Central memory CD4-positive, alpha-beta T cell (primary cell): ENCODE results near the gene LRRC43.

Source experiments
- DNase-seq: peaks from one replicate; pipeline ENCODE4 v3.0.0; 2022

Gene LRRC43

DNA sequence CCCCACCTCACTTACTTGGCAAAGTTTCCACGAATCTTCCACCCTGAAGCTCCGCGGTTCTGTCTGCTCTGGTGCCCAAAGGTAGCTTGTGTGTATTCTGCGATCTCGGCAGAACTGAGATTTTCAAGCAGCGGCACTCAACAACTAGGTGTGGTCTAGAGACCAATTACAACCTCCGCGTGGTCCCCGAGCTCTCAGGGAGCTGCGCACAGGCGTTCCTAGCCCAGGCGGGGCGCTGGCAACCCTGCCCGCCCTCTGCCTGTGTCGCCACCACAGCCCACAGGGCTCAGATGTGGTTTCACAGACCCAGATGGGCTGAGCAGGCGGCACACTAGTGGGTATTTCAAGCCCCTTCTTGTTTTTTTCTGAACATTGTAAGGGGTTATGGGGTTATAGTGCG, 44.4 kb downstream of the LRRC43 start:
- peak; percentile 52 for DNase-seq

DNA sequence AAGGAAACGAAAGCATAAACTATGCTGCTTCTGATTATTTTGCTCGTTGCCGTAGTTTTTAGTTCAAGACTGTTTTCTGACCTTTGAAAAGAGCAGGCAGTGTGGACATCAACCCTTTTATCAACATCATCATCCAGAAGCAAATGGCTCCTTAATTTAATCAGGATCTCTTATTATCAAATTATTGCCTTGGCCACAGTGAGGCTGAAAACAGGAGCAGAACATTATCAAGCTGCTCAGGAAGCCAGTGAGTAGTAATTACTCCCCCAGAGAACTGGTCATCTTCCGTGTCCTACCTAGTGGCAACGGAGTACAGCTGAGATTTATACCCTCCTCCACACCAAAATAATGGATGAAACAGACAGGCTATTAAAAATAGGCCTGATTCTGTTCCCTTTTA, 45.2 kb downstream of the LRRC43 start:
- DNase-seq: no peak

DNA sequence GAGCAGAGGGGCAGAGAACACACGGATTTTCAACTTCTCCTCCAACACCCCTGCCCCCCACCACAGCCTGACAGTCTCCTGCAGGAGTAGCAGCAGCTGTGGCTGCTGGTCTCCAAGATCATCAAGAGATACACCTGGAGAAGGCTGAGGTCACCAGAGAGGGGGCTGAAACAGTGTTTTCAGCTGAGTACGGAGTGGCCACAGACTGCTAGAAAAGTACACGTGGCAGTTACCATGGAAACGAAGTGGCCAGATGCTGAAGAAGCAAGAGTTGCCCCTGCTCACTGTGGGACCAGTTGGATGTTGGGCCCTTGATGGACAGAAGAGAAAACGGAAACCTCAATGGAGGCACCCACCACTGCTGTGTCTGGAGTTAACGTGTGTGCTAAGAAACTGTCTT, 47.9 kb downstream of the LRRC43 start:
- DNase-seq: no peak

DNA sequence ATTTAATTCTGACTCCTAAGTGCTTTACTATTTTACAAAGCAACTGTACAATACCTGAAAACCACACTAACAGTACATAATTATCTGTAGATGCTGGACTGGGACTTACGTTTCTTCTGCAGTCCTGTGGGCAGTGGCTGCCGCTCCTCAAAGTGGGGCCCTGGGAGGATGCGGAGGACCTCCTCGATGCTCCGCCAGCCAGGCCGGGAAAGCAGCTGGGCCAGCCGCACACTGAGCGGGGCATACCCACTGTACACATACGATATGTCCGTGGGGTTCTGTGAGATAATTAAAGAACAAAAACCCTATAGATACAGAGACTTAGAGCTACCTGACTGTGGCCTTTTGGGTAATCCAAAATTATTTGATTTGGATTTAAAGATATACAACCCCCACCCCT, 49.8 kb downstream of the LRRC43 start:
- DNase-seq: no peak

DNA sequence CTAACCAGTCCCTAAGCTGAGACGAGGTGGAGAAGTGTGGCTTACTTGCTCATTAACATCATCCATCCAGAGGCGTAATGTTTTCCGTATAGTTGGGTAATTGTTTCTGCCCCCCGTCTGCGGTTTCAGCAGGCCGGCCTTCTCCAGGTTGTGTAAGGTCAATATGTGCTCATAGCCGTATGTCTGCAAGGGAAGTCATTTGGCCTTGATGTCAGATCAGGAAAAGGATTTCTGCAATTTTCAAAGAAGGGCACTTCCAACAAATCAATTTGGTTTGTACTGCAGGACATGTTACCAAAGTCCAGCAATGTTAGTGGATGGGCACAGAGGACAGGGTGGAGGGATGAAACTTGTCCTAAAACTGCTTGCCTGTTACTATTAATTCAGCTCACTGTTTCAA, 52.8 kb downstream of the LRRC43 start:
- no peak for DNase-seq

DNA sequence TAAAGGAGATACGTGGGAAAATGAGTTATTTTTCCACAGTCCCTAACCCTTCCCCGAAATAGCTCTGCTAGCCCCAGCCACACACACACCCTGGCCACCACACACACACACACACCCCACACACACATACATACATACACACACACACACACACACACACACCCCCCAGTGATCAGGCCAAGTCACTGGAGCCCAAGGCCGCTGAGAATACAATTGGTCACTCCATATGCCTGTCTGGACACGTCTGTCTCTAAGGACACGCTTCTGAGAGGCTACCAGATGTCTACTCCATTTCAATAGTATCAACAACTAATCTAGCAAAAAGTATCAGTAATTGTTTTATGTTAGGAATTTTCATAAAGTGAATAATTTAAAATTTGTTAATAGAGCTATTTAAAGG, 55.9 kb downstream of the LRRC43 start:
- DNase-seq: no peak

DNA sequence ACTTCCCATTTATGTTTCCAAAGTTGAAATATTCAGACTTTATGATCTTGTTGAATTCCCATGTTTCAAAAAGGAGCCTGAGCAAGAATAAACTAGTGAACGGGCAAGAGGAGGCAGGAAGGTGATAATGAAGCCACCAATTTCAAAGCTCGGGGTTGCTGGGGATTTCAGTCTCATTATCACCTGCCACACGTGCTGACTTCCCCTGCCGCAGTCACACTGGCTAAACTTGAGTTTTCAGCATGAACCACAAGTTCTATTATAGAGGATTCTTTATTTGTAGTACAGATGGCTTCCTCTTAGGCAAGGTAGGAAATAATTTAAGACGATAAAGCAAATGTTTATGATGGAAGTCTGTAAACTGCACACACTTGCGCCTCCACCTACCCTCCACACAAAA, 61.0 kb downstream of the LRRC43 start:
- peak; percentile 19 for DNase-seq

DNA sequence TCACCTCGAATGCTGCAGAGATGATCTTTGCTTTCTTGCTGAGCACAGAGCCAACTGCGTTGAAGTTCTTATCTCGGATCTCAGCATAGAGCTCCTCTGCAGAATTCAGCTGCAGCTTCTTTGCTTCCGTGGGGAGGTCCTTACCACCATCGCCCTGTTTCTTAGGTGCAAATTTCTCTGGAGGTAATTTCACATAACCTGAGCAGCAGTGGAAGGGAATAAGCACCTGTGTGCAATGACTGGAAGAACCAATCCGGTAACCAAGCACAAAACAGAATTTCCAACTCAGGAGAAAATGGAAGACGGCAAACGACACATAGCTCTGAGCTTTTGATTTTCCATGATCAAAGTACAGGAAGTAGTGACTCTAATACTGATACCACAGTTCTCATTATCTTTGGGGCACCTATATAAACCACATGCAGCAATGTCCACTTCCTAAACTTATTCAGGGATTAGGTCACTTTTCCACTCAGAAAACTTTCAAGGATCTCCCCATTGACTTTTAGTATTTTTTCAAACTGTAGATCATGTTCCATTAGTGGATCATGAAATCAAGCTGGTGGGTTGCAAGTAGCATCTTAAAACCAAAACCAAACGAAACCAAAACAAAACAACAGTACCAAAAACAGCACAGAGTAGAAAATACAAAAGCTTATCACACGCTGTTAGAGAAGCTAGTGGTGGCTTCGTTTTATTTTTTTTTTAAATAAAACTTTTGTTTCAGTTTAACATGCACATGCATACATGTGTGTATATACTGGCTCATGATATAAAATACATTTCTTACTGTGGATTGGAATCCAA, 61.8 kb downstream of the LRRC43 start:
- peak; percentile 70 for DNase-seq

DNA sequence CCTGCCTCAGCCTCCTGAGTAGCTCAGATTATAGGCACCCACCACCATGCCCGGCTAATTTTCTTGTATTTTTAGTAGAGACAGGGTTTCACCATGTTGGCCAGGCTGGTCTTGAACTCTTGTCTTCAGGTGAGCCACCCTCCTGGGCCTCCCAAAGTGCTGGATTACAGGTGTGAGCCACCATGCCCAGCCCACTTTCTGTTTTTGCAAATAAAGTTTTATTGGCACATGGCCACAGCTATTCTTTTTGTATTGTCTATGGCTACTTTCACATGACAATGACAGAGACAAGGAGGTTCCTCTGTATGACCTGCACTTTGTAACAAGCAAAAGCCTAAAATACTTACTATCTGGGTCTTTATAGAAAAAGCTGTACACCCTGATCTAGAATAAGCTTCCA, 62.6 kb downstream of the LRRC43 start:
- no peak for DNase-seq

DNA sequence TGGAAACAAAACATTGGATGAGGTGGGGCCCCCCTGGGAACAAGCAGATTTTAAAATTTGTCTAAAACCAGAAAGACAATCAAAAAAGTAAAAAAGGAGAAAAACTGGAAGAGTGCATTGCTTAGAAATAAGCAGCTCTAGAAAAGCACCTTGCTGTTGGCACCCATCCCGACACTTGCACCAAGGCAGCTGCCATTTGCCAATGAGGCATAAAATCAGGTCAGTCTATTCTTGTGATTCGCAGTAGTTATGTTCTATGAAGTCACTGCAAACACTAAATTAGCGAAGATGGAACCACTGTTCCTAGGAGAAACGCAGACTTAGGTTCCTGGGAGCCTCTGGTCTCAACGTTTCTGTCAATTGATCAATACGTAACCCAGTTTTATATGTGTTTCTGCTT, 67.1 kb downstream of the LRRC43 start:
- DNase-seq: no peak

DNA sequence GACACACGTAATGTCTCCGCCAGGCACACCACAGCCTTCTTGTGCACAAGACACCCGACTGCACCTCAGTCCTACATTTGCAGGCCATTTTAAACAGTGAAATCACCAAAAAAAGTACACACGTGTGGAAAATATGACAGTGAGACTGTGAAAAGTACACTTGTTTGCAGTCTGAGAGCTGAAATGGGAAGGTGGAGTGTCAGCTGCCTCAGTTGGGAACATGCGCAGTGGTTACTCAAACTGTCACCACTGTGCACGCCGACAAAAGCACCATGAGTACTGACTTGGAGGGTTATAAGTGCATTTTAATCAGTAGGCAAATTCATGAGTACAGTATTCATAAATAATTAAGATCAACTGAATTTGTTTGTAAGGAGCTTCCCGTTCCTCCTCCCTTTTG, 67.6 kb downstream of the LRRC43 start:
- DNase-seq: no peak
